Right lobe of liver (tissue), 4 donors: ENCODE data around the gene TUBGCP5.

Source experiments
- POLR2A ChIP-seq: fragments of 450-650 bp; IDR thresholded peaks from one replicate; pipeline ENCODE4 v1.6.1; 2017; ENCODE audit warnings: antibody characterized with exemption, mild to moderate bottlenecking
- TF ChIP-seq, protein P1 (sequence below), 4 donors: fragments of 200-600 bp in 3 of 4; fragments of 450-650 bp in 1 of 4; IDR thresholded peaks; one replicate each; pipeline versions ENCODE4 v1.5.1 to v1.8.0; 2016 to 2022; ENCODE audit warnings: antibody characterized with exemption in 4 of 4, mild to moderate bottlenecking in 2 of 4
- donor health status: DM: no; HTN: no; CAD: no.
- donor health status: DM: no; HTN: no; CAD: no.
- donor health status: DM: no; HTN: yes; CAD: no.

DNA sequence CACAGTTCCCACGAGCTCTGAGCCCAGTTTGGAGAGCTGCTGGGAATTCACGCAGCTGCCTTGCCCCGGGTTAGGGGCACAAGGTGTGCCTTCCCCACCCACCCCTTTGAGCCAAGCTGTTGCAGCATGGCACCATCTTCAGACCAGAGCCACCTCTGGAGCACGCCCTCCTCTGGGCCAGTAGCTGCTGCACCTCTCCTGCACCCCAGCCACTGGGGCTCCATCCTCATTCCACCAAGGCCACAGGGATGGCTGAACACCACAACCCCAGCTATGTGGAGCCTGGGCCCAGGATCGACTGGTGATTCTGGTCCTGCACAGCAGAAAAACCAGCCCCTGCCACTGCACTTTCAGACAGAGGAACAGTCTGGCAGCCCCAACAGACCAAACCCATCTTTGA lies 25.7 kb downstream of the TUBGCP5 start:
- TF ChIP-seq POLR2A, result no peak
- TF ChIP-seq, protein P1, sequence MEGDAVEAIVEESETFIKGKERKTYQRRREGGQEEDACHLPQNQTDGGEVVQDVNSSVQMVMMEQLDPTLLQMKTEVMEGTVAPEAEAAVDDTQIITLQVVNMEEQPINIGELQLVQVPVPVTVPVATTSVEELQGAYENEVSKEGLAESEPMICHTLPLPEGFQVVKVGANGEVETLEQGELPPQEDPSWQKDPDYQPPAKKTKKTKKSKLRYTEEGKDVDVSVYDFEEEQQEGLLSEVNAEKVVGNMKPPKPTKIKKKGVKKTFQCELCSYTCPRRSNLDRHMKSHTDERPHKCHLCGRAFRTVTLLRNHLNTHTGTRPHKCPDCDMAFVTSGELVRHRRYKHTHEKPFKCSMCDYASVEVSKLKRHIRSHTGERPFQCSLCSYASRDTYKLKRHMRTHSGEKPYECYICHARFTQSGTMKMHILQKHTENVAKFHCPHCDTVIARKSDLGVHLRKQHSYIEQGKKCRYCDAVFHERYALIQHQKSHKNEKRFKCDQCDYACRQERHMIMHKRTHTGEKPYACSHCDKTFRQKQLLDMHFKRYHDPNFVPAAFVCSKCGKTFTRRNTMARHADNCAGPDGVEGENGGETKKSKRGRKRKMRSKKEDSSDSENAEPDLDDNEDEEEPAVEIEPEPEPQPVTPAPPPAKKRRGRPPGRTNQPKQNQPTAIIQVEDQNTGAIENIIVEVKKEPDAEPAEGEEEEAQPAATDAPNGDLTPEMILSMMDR (IDR thresholded peaks at IDR 0.05), result no peak
